Measurements from ENCODE around the gene TEX47.

The TEX47 gene

DNA sequence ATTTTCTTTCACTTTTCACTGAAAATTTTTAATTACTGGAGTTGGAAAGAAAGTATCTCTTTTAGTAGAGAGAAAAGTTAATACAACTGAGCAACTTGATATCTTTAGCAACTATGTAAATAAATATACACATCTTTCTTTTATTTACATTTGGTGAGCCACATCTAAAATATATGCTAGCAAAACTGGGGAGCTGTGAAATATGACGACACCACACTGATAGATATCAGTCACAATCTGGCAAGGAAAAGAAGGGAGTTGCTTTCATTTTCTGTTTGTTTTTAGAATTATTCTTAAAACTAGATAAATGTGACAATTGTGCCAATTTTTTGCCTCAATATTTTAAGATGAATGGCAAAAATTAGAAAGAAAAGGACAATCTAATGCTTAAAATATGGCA is 38.7 kb downstream of the TEX47 start:
- no peak for TF ChIP-seq ZFX (IDR thresholded peaks at IDR 0.05)
- TF ChIP-seq, protein P1, sequence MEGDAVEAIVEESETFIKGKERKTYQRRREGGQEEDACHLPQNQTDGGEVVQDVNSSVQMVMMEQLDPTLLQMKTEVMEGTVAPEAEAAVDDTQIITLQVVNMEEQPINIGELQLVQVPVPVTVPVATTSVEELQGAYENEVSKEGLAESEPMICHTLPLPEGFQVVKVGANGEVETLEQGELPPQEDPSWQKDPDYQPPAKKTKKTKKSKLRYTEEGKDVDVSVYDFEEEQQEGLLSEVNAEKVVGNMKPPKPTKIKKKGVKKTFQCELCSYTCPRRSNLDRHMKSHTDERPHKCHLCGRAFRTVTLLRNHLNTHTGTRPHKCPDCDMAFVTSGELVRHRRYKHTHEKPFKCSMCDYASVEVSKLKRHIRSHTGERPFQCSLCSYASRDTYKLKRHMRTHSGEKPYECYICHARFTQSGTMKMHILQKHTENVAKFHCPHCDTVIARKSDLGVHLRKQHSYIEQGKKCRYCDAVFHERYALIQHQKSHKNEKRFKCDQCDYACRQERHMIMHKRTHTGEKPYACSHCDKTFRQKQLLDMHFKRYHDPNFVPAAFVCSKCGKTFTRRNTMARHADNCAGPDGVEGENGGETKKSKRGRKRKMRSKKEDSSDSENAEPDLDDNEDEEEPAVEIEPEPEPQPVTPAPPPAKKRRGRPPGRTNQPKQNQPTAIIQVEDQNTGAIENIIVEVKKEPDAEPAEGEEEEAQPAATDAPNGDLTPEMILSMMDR (conservative IDR thresholded peaks at IDR 0.05), result no peak
- H3K27ac ChIP-seq, result no peak overlapping the region

DNA sequence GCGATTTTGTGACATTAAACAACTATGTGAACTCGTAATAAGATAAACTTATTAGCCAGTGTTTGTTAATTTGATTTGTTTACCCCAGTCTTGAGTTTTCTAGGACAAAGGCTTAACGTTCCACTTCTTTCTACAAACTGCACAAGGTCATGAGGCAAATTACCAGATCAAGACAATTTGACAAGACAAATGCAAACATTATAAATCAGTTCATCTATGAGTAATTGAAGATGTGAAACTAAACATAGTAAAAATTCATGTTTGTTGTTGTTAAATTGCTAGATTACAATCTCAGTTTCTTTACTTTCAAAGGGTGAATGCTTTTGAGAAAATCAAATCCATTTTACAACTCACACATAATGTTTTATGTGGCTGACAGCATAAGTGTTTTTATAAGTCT is 49.4 kb downstream of the TEX47 start:
- H3K27ac ChIP-seq, result no peak overlapping the region
- TF ChIP-seq ZFX (IDR thresholded peaks at IDR 0.05), result no peak
- TF ChIP-seq, protein P1 (conservative IDR thresholded peaks at IDR 0.05), result no peak
